Measurements from ENCODE around the gene MTERF1. TPM values are rescaled to one million over a fixed set of nuclear protein-coding genes. Genes with fewer than 3 reads are reported as not detected.

The MTERF1 gene
- total and polyA plus RNA-seq, 2 of the 13 experiments (the other 11 are each of a cell fraction or from before 2014, with no cell fraction given) = 5.5 to 19.3 TPM

DNA sequence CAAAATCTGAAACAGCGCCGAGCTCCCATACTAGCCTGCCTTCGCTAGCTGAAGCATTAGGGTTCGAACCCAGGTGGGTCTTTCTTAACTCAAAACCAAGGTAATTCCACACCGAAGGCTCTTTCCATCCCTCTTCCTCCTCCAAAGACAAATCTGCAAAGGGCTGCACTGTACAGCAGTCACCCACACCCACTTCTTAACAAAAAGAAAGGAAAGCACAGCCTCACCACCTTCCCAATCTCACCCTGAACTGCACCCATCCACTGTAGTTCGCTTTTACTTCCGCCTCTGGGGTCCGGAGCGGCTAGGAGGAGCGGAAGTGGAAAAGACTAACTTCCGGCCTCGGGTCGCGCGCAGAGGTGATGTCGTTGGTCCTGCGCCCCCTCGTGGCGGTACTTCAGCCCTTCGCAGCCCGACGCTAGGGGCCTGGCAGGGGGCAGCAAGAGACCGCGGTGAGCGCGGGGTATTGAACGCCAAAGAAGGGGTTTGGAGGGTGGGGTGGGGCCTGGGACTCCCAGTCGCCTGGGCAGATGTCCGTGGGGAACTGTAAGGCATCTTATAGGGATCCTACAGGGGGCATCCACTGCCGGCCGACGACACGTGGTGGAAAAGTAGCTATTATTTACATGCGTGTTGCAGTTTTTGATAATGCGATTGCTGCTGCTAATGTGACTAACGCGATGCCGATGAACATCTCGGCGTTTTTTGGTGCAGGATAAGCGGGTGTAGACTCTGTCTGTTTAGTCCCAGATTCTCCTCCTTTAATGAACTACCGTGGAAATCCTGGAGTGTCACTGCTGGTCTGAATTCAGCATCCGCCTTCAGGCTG, at the start of gene MTERF1 (continued):
- peak; percentile 86 for TF ChIP-seq TBX2 (CRISPR knock-in tag; IDR thresholded peaks at IDR 0.05; ENCODE audit: borderline replicate concordance)
- TF ChIP-seq FOXO1 (CRISPR knock-in tag; IDR thresholded peaks at IDR 0.05) = peak; percentile 73
- no peak for TF ChIP-seq NCOR1 (IDR thresholded peaks at IDR 0.05; ENCODE audit: borderline replicate concordance, low read length)
- TF ChIP-seq, protein P1, sequence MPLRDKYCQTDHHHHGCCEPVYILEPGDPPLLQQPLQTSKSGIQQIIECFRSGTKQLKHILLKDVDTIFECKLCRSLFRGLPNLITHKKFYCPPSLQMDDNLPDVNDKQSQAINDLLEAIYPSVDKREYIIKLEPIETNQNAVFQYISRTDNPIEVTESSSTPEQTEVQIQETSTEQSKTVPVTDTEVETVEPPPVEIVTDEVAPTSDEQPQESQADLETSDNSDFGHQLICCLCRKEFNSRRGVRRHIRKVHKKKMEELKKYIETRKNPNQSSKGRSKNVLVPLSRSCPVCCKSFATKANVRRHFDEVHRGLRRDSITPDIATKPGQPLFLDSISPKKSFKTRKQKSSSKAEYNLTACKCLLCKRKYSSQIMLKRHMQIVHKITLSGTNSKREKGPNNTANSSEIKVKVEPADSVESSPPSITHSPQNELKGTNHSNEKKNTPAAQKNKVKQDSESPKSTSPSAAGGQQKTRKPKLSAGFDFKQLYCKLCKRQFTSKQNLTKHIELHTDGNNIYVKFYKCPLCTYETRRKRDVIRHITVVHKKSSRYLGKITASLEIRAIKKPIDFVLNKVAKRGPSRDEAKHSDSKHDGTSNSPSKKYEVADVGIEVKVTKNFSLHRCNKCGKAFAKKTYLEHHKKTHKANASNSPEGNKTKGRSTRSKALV (CRISPR knock-in tag; IDR thresholded peaks at IDR 0.05) = peak; percentile 74
- peak; percentile 99 for TF ChIP-seq XRCC5 (optimal IDR thresholded peaks at IDR 0.05; ENCODE audit: low read length)
- no peak for TF ChIP-seq SRSF4 (IDR thresholded peaks at IDR 0.05; ENCODE audit: low read depth, low read length, poor library complexity, severe bottlenecking)
- no peak for TF ChIP-seq PAF1 (CRISPR knock-in tag; IDR thresholded peaks at IDR 0.05)
- TF ChIP-seq MEF2D (CRISPR knock-in tag; IDR thresholded peaks at IDR 0.05) = peak; percentile 87
- TF ChIP-seq IRX3 (CRISPR knock-in tag; IDR thresholded peaks at IDR 0.05; ENCODE audit: borderline replicate concordance, low read depth) = peak; percentile 70; the same call in 1 of the 2 replicates
- TF ChIP-seq, protein P2, sequence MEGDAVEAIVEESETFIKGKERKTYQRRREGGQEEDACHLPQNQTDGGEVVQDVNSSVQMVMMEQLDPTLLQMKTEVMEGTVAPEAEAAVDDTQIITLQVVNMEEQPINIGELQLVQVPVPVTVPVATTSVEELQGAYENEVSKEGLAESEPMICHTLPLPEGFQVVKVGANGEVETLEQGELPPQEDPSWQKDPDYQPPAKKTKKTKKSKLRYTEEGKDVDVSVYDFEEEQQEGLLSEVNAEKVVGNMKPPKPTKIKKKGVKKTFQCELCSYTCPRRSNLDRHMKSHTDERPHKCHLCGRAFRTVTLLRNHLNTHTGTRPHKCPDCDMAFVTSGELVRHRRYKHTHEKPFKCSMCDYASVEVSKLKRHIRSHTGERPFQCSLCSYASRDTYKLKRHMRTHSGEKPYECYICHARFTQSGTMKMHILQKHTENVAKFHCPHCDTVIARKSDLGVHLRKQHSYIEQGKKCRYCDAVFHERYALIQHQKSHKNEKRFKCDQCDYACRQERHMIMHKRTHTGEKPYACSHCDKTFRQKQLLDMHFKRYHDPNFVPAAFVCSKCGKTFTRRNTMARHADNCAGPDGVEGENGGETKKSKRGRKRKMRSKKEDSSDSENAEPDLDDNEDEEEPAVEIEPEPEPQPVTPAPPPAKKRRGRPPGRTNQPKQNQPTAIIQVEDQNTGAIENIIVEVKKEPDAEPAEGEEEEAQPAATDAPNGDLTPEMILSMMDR (CRISPR knock-in tag; IDR thresholded peaks at IDR 0.05) = peak; percentile 100
- TF ChIP-seq, protein P3, sequence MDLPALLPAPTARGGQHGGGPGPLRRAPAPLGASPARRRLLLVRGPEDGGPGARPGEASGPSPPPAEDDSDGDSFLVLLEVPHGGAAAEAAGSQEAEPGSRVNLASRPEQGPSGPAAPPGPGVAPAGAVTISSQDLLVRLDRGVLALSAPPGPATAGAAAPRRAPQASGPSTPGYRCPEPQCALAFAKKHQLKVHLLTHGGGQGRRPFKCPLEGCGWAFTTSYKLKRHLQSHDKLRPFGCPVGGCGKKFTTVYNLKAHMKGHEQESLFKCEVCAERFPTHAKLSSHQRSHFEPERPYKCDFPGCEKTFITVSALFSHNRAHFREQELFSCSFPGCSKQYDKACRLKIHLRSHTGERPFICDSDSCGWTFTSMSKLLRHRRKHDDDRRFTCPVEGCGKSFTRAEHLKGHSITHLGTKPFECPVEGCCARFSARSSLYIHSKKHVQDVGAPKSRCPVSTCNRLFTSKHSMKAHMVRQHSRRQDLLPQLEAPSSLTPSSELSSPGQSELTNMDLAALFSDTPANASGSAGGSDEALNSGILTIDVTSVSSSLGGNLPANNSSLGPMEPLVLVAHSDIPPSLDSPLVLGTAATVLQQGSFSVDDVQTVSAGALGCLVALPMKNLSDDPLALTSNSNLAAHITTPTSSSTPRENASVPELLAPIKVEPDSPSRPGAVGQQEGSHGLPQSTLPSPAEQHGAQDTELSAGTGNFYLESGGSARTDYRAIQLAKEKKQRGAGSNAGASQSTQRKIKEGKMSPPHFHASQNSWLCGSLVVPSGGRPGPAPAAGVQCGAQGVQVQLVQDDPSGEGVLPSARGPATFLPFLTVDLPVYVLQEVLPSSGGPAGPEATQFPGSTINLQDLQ (CRISPR knock-in tag; IDR thresholded peaks at IDR 0.05) = no peak
- TF ChIP-seq NRL (CRISPR knock-in tag; IDR thresholded peaks at IDR 0.05; ENCODE audit: borderline replicate concordance) = peak; percentile 65; the same call in 1 of the 2 replicates
- no peak for TF ChIP-seq SOX13 (IDR thresholded peaks at IDR 0.05)
- TF ChIP-seq SOX13 (CRISPR knock-in tag; conservative IDR thresholded peaks at IDR 0.05 in 1 of 2, IDR thresholded peaks at IDR 0.05 in 1 of 2) = peak in 1 of 2 experiments; percentile 29; a peak in 1 of 4 replicates
- TF ChIP-seq ZZZ3 (CRISPR knock-in tag; IDR thresholded peaks at IDR 0.05; ENCODE audit: borderline replicate concordance) = peak; percentile 87; the same call in 1 of the 2 replicates
- TF ChIP-seq NONO (IDR thresholded peaks at IDR 0.05) = no peak
- peak; percentile 92 for TF ChIP-seq NONO (CRISPR knock-in tag; conservative IDR thresholded peaks at IDR 0.05)
- TF ChIP-seq, protein P4, sequence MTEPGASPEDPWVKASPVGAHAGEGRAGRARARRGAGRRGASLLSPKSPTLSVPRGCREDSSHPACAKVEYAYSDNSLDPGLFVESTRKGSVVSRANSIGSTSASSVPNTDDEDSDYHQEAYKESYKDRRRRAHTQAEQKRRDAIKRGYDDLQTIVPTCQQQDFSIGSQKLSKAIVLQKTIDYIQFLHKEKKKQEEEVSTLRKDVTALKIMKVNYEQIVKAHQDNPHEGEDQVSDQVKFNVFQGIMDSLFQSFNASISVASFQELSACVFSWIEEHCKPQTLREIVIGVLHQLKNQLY (CRISPR knock-in tag; IDR thresholded peaks at IDR 0.05) = no peak
